T-helper 1 cell treated with Interleukin-12 subunit alpha and Interleukin-12 subunit beta and Interleukin-4 antibody, amounts not matched to agents 30 ng/mL and 1 ng/mL, for 36 hours (primary cell): ENCODE results near the gene PYCR2. TPM values are rescaled to one million over a fixed set of nuclear protein-coding genes. Genes with fewer than 3 reads are reported as not detected.

Experiments
- intact Hi-C: fragments of 100-400 bp; cut with micrococcal nuclease; formaldehyde crosslinking; loops from one replicate; pipeline ENCODE4 v1.15.1; 2024
- total RNA-seq: library from RNA; stranded (reverse); gene quantifications from 2 replicates; pipeline ENCODE4 v1.2.3, GENCODE V29; 2022

The PYCR2 gene
- total RNA-seq, 1 donor from 2014 or later = 103 TPM

- intact Hi-C loops = loop anchor here (1.0 to 10.0 kb wide), 6 partner anchors 14 to 1446 kb away; partner anchors contain the start of genes H3-3A, PARP1, SDE2 and WDR26
Observed at GRCh38 chr1:225880636-225881035, 43.4 kb downstream of the PYCR2 start.

DNA sequence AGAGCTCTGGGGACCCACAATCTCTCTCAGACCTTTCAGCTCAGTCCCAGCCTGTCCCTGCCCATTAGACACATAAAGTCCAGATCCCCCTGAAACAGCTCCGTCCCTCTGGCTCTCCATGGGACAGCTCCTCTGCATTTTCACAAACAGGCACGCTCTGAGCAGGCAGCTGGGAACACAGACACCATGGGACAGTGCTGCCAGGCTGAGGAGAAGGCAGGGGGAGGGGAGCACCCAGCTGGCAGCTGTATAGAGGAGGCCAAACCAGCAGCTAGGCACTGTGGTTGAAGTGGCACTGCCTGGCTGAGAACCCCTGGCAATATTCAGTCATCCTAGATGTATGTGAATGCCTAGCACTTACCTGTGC is 43.8 kb downstream of the PYCR2 start:
- intact Hi-C loops = loop anchor here (5.0 to 10.0 kb wide), 5 partner anchors 117 to 1445 kb away; partner anchors contain the start of genes H3-3A, PARP1, SDE2 and WDR26

DNA sequence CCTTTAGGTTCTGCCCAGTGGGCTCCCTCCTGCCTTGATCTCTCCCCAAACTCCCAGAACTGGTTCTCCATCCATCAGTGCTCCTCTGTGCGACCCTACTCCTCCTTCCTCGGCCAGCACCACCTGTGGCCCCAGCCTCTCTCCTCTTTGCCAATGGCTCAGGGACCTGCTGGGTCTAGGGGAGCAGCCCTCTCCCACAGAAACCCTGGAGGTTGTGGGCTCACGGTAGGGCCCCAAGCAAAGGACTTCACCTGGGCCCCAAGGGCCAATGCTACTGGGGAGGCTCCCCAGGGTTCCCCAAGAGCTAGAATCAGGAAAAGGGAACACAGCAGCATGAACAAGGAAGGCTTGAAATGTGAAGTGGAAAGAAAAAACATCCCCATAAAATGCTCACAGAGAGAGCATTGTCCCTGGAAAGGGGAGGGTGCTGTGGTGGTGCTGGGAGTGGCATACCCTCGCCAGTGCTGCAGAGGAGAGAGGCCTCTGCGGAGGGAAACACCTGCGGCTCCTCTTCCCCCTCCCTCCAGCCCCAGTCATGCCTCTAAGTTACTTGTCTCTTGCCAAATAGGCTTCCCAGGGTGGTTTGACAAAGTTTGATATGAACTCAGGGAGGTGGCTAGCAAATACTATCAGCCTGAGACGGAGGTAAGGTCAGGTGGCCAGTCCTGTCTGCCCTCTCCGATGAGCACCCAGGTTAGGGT is 44.4 kb downstream of the PYCR2 start:
- intact Hi-C loops = loop anchor here (5.0 to 10.0 kb wide), 5 partner anchors 118 to 1445 kb away; partner anchors contain the start of genes H3-3A, PARP1, SDE2 and WDR26

DNA sequence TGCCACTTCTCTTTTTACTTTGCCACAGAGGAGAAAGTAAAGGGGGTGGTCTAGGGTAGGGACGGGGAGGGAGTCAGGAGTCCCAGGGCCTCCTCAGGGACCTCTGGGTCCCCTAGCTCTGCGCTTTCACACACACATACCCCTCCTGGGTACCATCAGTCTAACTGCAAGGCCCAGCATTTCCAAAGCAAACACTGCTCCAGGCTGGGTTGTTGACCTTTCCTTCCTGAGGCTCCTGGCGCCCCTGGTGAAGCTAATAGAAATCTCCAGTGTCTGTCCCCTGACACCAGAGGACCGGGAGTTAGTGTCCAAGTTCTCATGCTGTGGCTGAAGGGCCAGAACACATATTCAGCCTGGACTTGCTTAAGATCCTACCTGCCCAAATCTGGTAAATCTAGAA is 45.8 kb downstream of the PYCR2 start:
- intact Hi-C loops = no loop called here

- intact Hi-C loops = no loop called here
Observed at GRCh38 chr1:225877580-225877979, 46.5 kb downstream of the PYCR2 start.

DNA sequence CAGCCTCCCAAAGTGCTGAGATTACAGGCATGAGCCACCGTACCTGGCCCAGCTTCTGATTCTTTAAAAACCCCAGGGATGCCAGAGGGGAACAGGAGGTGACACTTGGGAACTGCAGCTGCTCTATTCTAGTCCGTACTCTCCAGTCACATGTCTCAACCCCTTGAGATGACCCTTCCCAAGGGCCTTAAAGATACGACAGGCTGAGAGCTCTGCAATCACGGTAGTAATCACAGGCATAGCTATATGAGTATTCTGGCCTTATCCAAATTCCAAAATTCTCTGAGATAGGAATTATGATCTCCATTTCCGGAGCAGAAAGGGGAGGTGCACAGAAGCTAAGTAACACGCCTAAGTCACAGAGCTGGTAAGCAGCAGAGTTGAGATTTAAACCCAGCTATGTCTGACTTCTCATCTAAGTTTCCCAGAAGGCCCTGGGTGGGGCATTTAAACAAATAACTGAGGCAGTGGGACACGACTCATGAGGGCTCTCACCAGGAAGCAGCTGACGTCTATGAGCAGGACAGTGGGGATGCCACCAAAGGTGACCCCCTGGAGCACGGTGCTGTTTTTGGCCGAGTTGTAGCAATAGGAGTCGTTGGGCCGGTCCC is 47.0 kb downstream of the PYCR2 start:
- intact Hi-C loops = no loop called here

GRCh38 chr1:225875044-225875815 is 48.8 kb downstream of the PYCR2 start:
- intact Hi-C loops = no loop called here

DNA sequence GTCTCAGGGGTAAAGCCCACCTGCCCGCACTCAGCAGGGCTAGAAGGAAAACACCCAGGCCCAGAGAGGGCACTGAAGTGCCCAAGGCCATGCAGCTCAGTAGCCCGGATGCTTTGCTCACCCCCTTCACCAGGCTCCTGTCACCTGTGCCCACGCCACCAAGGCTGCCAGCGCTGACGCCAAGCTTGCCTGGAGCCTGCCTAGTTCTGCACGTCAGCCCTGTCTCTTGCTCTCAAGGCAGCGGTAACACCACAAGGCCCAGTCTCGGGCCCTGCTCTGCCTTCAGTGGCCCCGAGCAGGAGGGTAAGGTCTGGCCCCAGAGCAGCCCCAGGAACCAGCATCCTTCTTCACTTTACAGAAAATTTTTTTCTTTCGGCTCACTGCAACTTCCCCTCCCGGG is 49.6 kb downstream of the PYCR2 start:
- intact Hi-C loops = no loop called here

DNA sequence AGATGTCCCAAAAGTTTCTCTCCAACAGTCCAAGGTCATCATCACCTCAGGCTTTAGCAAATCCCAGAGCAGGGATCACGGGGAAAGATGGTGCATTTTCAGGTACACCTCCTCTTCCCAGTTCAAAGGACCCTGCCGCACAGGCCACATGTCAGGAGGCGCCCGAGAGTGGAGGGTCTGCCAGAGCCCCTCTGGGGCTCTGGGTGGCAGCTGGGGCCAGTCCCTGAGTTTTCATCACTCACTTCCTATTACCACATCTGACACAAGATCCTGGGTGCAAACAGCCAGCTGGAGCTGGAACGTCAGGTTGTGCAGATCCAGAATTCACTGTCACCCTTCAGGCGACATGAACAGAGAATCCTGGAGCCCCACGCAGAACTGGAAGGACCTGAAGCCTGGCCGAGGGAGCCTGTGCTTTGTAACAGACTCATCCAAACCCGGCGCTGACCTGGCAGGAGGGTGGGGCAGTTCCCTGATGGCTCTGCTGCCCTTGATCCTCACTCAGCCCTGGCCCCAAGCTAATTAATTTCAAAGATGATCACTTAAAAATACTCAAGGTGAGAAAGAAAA is 50.7 kb downstream of the PYCR2 start:
- intact Hi-C loops = no loop called here

GRCh38 chr1:225872075-225872430 is 52.0 kb downstream of the PYCR2 start:
- intact Hi-C loops = no loop called here

- intact Hi-C loops = no loop called here
Observed at GRCh38 chr1:225871359-225872074, 52.5 kb downstream of the PYCR2 start.

GRCh38 chr1:225870911-225871310 is 53.1 kb downstream of the PYCR2 start:
- intact Hi-C loops = no loop called here

Other genes starting within 250 kb of the PYCR2 start
- 196 and 204 TPM in 2 replicates for gene SRP9, start 146.4 kb downstream of the PYCR2 start, total RNA-seq
- 1.0 TPM in 2 replicates for gene EPHX1, start 114.1 kb downstream of the PYCR2 start, total RNA-seq
- gene TMEM63A, start 41.9 kb downstream of the PYCR2 start, total RNA-seq = 113 and 120 TPM in 2 replicates
- gene LEFTY1, start 35.1 kb downstream of the PYCR2 start, total RNA-seq = not detected in 2 replicates
- gene LEFTY2, start 17.0 kb upstream of the PYCR2 start, total RNA-seq = not detected in 2 replicates
- gene SDE2, start 75.1 kb upstream of the PYCR2 start, total RNA-seq = 24.5 and 26.1 TPM in 2 replicates
- gene H3-3A, start 138.5 kb upstream of the PYCR2 start, total RNA-seq = 483 and 492 TPM in 2 replicates